ENCODE results near the gene LNP1. TPM values are rescaled to one million over a fixed set of nuclear protein-coding genes. Genes with fewer than 3 reads are reported as not detected.
A peak's percentile ranks its signal among the peaks of the same experiment; 100 is the strongest.

Gene LNP1
- total and polyA plus RNA-seq, 8 donors = 1.1 to 2.4 (median 1.5) TPM

DNA sequence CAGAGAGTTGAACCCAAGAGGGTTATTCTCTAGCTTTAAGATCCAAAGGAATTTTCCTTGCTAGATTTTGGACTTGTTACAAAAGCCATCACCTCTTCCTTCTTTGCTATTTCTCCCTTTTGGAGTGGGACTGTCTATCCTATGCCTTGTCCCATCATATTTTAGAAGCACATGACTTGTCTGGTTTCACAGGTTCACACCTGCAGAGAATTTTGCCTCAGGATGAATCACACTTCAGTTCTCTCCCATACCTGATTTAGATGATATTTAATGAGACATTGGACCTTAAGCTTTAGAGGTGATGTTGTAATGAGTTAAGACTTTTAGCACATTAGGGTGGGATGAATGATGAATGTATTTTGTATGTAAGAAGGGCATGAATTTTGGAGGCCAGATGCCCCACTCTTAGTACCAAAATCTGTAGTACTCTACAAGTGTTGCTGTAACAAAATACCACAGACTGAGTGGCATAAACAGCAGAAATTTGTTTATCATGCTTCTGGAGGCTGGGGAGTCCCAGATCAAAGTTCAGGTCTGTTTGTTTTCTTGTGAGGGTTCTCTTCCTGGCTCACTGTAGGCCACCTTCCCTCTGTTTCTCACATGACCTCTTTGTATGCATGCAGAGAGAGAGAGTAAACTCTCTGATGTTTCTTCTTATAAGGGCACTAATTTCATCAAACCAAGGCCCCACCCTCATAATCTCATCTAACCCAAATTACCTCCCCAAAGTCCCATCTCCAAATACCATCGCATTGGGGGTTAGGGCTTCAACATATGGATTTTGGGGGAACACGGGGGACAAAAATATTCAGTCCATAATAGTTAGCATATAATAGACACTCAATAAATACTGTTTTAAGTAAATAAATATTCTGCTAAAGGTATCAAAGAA is 10.0 kb downstream of the LNP1 start:
- Histone ChIP-seq H3K4me3 (no peak overlapping the region), H3K27ac (no peak overlapping the region), H3K4me1 (peaks cover 0 to 5% (median 0%) of the 10 kb centered on the region in 3 donors), H3K9me3 (no peaks in the 10 kb centered on the region), H3K36me3 (no peaks in the 10 kb centered on the region), H3K27me3 (no peaks in the 10 kb centered on the region)
- 98 to 100% methylated on average over 2 of the region's 2 CpGs for WGBS, 2 donors
- TF ChIP-seq CTCF (IDR thresholded peaks at IDR 0.05) = no peak
- DNase-seq = no peak
- no peak for FAIRE-seq
- intact Hi-C loops (cut with DNase I) = no loop called here
- no peak for ATAC-seq

GRCh38 chr3:100412912-100413590 is 11.7 kb downstream of the LNP1 start:
- no peaks in the 10 kb centered on the region for H3K27me3 ChIP-seq
- DNase-seq (no peak), ATAC-seq (no peak), FAIRE-seq (no peak)
- TF ChIP-seq CTCF (IDR thresholded peaks at IDR 0.05) = no peak
- intact Hi-C loops (cut with DNase I) = no loop called here
- 99% methylated on average over 4 of the region's 4 CpGs for WGBS, 2 donors
- H3K9me3 ChIP-seq = no peaks in the 10 kb centered on the region
- H3K27ac ChIP-seq = no peak overlapping the region
- H3K4me3 ChIP-seq = no peak overlapping the region
- H3K36me3 ChIP-seq = no peaks in the 10 kb centered on the region
- peaks cover 0 to 5% (median 0%) of the 10 kb centered on the region in 3 donors for H3K4me1 ChIP-seq

GRCh38 chr3:100413613-100414012 is 12.3 kb downstream of the LNP1 start:
- Histone ChIP-seq H3K9me3 (no peaks in the 10 kb centered on the region), H3K27me3 (no peaks in the 10 kb centered on the region), H3K4me3 (no peak overlapping the region), H3K27ac (no peak overlapping the region), H3K4me1 (peaks cover 0 to 5% (median 0%) of the 10 kb centered on the region in 3 donors), H3K36me3 (no peaks in the 10 kb centered on the region)
- WGBS, 2 donors = 91 to 94% methylated on average over 2 of the region's 2 CpGs
- FAIRE-seq (no peak), ATAC-seq (no peak), DNase-seq (no peak)
- intact Hi-C loops (cut with DNase I) = no loop called here
- no peak for TF ChIP-seq CTCF (IDR thresholded peaks at IDR 0.05)

GRCh38 chr3:100416176-100416575 is 14.8 kb downstream of the LNP1 start:
- ATAC-seq = peak in 3 of 4 donors; percentile 51 to 65 (median 58)
- H3K9me3 ChIP-seq = no peaks in the 10 kb centered on the region
- no peak overlapping the region for H3K27ac ChIP-seq

More at GRCh38 chr3:100416176-100416575, 14.8 kb downstream of the LNP1 start:
- Histone ChIP-seq H3K4me3 (no peak overlapping the region), H3K27me3 (no peaks in the 10 kb centered on the region), H3K4me1 (peaks cover 0 to 5% (median 0%) of the 10 kb centered on the region in 3 donors), H3K36me3 (no peaks in the 10 kb centered on the region)
- DNase-seq = no peak
- FAIRE-seq = no peak
- intact Hi-C loops (cut with DNase I) = no loop called here
- TF ChIP-seq CTCF (IDR thresholded peaks at IDR 0.05) = no peak

All from pancreas (tissue), 10 donors.